Ascending aorta (tissue), 2 donors: Measurements from ENCODE around the gene STK39. TPM values are rescaled to one million over a fixed set of nuclear protein-coding genes. Genes with fewer than 3 reads are reported as not detected.

ENCODE experiments used
- DNase-seq, 2 donors: peaks; one replicate each; pipeline ENCODE4 v3.0.0-alpha.2; 2019; ENCODE audit warnings: low spot score in 2 of 2
- H3K27ac ChIP-seq, 2 donors: fragments of 200-600 bp; sonication (generic); one replicate each; pipeline ENCODE4 v1.5.1; 2016 to 2017; ENCODE audit warnings: mild to moderate bottlenecking in 1 of 2
- H3K27me3 ChIP-seq: fragments of 200-600 bp; sonication (generic); one replicate; pipeline ENCODE4 v1.5.1; 2017
- H3K36me3 ChIP-seq, 2 donors: fragments of 200-600 bp; sonication (generic); one replicate each; pipeline ENCODE4 v1.5.1; 2016
- H3K4me1 ChIP-seq, 2 donors: fragments of 200-600 bp; sonication (generic); one replicate each; pipeline ENCODE4 v1.5.1; 2016 to 2017; ENCODE audit warnings: mild to moderate bottlenecking in 1 of 2
- H3K4me3 ChIP-seq, 2 donors: fragments of 200-600 bp; sonication (generic); one replicate each; pipeline ENCODE4 v1.5.1; 2016 to 2017; ENCODE audit warnings: mild to moderate bottlenecking in 1 of 2
- H3K9me3 ChIP-seq, 2 donors: fragments of 200-600 bp; sonication (generic); one replicate each; pipeline ENCODE4 v1.5.1; 2016
- intact Hi-C: fragments of 100-400 bp; cut with DNase I; formaldehyde crosslinking; loops from one replicate; pipeline ENCODE4 v1.15.1; 2023
- total RNA-seq: library from RNA; depleted of rRNA; stranded (reverse); fragments of >200 nt; gene quantifications from one replicate; pipeline ENCODE4 v1.1.0, GENCODE V29; 2016
- TF ChIP-seq, protein P1 (sequence below), 3 experiments: fragments of 200-600 bp in 2 of 3; fragments of 450-650 bp in 1 of 3; sonication (generic) in 2 of 3; IDR thresholded peaks; one replicate each; pipeline ENCODE4 v1.5.1; 2016 to 2019; ENCODE audit warnings: antibody characterized with exemption in 3 of 3, mild to moderate bottlenecking in 1 of 3, moderate library complexity in 1 of 3

STK39 gene
- total RNA-seq, 1 donor from 2014 or later, result 7.5 TPM

DNA sequence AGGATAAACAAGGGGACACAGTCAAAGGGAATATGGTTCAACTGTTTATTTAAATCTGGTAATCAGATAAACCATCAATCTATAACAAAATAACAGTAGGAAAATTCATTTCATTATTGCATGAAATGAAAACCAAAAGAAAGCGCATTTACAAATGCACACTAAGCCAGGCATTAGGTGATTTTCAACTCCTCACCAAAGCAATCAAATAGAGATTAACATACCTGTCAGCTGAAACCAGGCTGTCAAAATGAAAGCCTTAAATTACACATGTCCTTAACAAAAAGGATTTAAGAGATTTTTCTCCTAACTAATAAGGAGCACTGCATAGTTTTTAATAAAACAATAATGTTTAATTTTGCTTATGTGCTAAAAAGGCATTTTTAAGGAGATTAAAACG is 23.0 kb downstream of the STK39 start:
- TF ChIP-seq, protein P1, sequence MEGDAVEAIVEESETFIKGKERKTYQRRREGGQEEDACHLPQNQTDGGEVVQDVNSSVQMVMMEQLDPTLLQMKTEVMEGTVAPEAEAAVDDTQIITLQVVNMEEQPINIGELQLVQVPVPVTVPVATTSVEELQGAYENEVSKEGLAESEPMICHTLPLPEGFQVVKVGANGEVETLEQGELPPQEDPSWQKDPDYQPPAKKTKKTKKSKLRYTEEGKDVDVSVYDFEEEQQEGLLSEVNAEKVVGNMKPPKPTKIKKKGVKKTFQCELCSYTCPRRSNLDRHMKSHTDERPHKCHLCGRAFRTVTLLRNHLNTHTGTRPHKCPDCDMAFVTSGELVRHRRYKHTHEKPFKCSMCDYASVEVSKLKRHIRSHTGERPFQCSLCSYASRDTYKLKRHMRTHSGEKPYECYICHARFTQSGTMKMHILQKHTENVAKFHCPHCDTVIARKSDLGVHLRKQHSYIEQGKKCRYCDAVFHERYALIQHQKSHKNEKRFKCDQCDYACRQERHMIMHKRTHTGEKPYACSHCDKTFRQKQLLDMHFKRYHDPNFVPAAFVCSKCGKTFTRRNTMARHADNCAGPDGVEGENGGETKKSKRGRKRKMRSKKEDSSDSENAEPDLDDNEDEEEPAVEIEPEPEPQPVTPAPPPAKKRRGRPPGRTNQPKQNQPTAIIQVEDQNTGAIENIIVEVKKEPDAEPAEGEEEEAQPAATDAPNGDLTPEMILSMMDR (IDR thresholded peaks at IDR 0.05), result no peak
- Histone ChIP-seq H3K36me3 (no peaks in the 10 kb centered on the region), H3K9me3 (no peaks in the 10 kb centered on the region), H3K27ac (no peak overlapping the region), H3K4me1 (no peaks in the 10 kb centered on the region), H3K27me3 (no peaks in the 10 kb centered on the region), H3K4me3 (no peak overlapping the region)
- intact Hi-C loops, result no loop called here
- no peak for DNase-seq

DNA sequence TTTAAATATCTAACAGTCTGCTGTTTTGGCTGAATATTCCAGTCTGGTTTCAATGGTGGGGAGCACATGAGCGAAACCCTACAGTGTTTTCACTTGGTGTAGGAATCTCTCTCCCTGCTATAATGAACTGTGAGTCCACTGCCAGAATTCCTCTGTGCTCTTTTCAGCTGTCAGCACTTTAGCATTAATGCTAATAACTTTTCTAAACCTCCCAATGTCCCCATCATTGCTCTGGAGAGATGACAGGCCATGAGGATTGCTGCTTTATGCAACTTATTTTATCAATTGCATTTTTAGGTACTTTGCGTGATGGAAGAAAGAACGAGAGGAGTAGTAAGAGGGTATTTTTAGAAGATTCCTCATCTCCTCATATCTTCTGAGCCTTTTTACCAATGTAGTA is 25.3 kb downstream of the STK39 start:
- Histone ChIP-seq H3K27ac (no peak overlapping the region), H3K4me3 (no peak overlapping the region), H3K9me3 (no peaks in the 10 kb centered on the region), H3K4me1 (no peaks in the 10 kb centered on the region), H3K27me3 (no peaks in the 10 kb centered on the region), H3K36me3 (no peaks in the 10 kb centered on the region)
- DNase-seq, result no peak
- intact Hi-C loops, result no loop called here
- TF ChIP-seq, protein P1 (IDR thresholded peaks at IDR 0.05), result no peak

DNA sequence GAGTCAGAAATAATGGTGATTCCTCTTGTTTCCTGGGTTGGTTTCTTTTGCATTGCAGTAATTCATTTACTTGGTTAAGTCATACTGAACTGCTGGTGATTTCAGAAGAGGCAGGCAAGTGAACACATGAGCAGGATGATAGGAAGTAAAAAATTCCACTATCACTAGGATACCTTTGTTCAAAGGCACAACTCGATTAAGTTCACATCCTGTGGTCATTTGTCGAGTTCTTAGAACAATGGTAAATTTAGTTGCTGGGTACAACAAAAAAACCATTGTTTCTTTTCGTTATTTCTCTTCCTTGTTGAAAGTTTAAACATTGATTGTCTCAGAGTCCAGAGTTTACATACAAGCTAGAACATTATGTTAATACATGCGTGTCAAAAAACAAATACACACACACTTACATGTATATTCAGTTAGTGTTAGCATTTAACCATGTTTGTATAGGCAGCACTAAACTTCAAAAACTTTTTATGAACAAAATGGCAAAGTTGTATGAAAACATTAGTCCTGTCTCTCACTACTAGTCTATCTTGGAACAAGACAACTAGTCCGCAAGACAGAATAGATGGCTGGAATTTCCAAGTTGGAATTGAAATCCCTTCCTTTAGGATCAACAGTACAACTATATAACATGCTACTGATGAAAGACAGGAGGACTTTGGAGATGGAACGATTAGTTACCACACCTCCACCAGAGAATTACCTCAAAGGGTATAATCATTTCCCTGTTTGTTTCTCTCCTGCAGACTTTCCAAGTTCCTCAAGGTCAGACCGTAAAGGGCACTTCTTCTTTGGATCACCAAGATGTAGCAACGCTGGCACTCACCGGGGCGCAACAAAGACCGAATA is 26.2 kb downstream of the STK39 start:
- intact Hi-C loops, result no loop called here
- H3K9me3 ChIP-seq, result no peaks in the 10 kb centered on the region
- DNase-seq, result no peak
- TF ChIP-seq, protein P1 (IDR thresholded peaks at IDR 0.05), result no peak
- H3K36me3 ChIP-seq, result no peaks in the 10 kb centered on the region
- H3K4me3 ChIP-seq, result no peak overlapping the region
- no peak overlapping the region for H3K27ac ChIP-seq
- no peaks in the 10 kb centered on the region for H3K4me1 ChIP-seq
- no peaks in the 10 kb centered on the region for H3K27me3 ChIP-seq

DNA sequence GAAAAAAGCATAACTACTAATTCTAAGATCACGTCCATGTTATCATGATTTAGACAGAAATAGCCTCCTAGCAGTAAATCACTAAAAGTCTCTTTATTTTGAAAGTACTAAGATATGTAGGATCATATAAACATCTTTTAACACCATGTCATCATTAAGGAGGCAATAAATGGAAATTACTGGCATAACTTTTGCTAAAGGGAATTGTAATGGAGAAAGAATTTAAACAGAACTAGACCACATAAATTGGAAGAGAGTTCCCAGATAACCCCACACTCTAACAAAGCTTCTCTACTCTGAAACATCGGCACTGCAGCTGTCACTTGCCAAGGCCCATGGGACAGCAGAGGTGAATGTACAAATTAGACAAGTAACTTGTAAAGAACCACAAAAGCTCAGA is 29.5 kb downstream of the STK39 start:
- no peaks in the 10 kb centered on the region for H3K4me1 ChIP-seq
- H3K9me3 ChIP-seq, result no peaks in the 10 kb centered on the region
- H3K36me3 ChIP-seq, result no peaks in the 10 kb centered on the region
- TF ChIP-seq, protein P1 (IDR thresholded peaks at IDR 0.05), result no peak
- no peak overlapping the region for H3K27ac ChIP-seq
- H3K27me3 ChIP-seq, result no peaks in the 10 kb centered on the region
- intact Hi-C loops, result no loop called here
- H3K4me3 ChIP-seq, result no peak overlapping the region
- no peak for DNase-seq

DNA sequence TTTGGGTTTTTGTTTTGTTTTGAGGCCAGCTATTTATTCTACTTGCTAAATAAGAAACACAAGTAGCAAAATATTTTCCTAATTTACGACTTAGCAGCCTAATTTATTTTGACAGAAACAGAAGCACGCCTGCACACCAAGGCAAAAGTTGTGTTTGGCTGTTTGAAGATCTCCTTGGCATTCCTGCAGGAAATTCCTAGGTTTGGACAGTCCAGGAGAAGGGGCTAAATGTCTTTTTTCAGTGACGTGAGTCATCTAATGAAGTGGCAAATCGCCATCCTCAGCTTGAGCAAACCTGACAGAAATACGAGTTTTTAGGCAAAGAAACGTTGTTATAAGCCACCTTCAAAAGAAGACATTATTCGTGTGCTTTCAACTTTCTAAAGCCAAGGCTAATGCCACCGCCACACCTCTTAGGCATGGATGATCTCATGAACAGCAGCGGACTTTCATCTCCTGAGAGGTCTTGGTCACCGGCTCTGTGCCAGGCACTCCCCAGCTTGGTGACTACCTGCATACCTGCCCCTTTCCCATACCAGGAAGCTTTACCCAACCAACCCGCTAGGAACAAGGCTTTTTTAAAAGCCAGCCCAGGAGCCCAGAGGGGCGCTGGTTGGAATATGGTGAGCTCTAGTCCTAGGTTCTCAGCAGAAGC is 30.9 kb downstream of the STK39 start:
- no peak overlapping the region for H3K27ac ChIP-seq
- H3K36me3 ChIP-seq, result no peaks in the 10 kb centered on the region
- no peak for DNase-seq
- H3K4me3 ChIP-seq, result no peak overlapping the region
- intact Hi-C loops, result no loop called here
- H3K9me3 ChIP-seq, result no peaks in the 10 kb centered on the region
- TF ChIP-seq, protein P1 (IDR thresholded peaks at IDR 0.05), result no peak
- peaks cover 0 to under 1% of the 10 kb centered on the region in 2 donors for H3K4me1 ChIP-seq
- H3K27me3 ChIP-seq, result no peaks in the 10 kb centered on the region
